Lower lobe of right lung (tissue), 2 donors: Measurements from ENCODE around the gene SH3BP4. TPM values are rescaled to one million over a fixed set of nuclear protein-coding genes. Genes with fewer than 3 reads are reported as not detected.
"Not testable (repeated sequence)": the region's sequence is repeated elsewhere in the genome, so short reads cannot be mapped to it uniquely, and the experiment has no call there.

Source experiments
- ATAC-seq, 2 donors: fragments of 200-7000 bp; cut with Tn5 transposase; one replicate each; pipeline ENCODE4 v1.9.1; 2020 to 2022; ENCODE audit warnings: mild to moderate bottlenecking in 2 of 2, moderate library complexity in 2 of 2
- DNase-seq: peaks from one replicate; pipeline ENCODE4 v3.0.0-alpha.2; 2020
- H3K27ac ChIP-seq: fragments of 200-600 bp; one replicate; pipeline ENCODE4 v1.8.0; 2022
- H3K27me3 ChIP-seq: fragments of 200-600 bp; one replicate; pipeline ENCODE4 v1.8.0; 2022; ENCODE audit warnings: low read depth
- H3K36me3 ChIP-seq: fragments of 200-600 bp; one replicate; pipeline ENCODE4 v1.8.0; 2022; ENCODE audit warnings: mild to moderate bottlenecking
- H3K4me1 ChIP-seq: fragments of 200-600 bp; one replicate; pipeline ENCODE4 v1.8.0; 2022
- H3K4me3 ChIP-seq: fragments of 200-600 bp; one replicate; pipeline ENCODE4 v1.8.0; 2022; ENCODE audit warnings: mild to moderate bottlenecking
- H3K9me3 ChIP-seq: fragments of 200-600 bp; one replicate; pipeline ENCODE4 v1.8.0; 2022
- CTCF ChIP-seq: fragments of 200-600 bp; IDR thresholded peaks from one replicate; pipeline ENCODE4 v1.8.0; 2022; ENCODE audit warnings: antibody characterized with exemption, mild to moderate bottlenecking
- intact Hi-C: fragments of 100-400 bp; cut with DNase I; formaldehyde crosslinking; loops from one replicate; pipeline ENCODE4 v1.11.0; 2022
- total RNA-seq: library from RNA; stranded (reverse); fragmentation: NEBNext Ultra II Directional; extraction: Animal tissue kit (Norgen Biotek cat#: 25700); gene quantifications from one replicate; pipeline ENCODE4 v1.2.1, GENCODE V29; 2021
- donor health status: DM: no; HTN: yes; CAD: no; lungs with severe emphysema.

The SH3BP4 gene
- total RNA-seq, 1 donor from 2014 or later = 36.8 TPM

GRCh38 chr2:235054919-235055318 is 103.1 kb downstream of the SH3BP4 start:
- Histone ChIP-seq H3K36me3 (peaks cover 27% of the 10 kb centered on the region), H3K4me1 (peaks cover 17% of the 10 kb centered on the region), H3K9me3 (no peaks in the 10 kb centered on the region), H3K27ac (no peak overlapping the region), H3K4me3 (no peak overlapping the region), H3K27me3 (no peaks in the 10 kb centered on the region)
- no peak for TF ChIP-seq CTCF
- intact Hi-C loops = no loop called here
- ATAC-seq (peak; percentile 40 to 42), DNase-seq (no peak)

GRCh38 chr2:235055891-235056516 is 104.2 kb downstream of the SH3BP4 start:
- no peak overlapping the region for H3K27ac ChIP-seq
- ATAC-seq = peak; percentile 53 to 64
- peak; percentile 59 for TF ChIP-seq CTCF
- H3K4me1 ChIP-seq = peaks cover 9% of the 10 kb centered on the region
- H3K36me3 ChIP-seq = peaks cover 27% of the 10 kb centered on the region
- no peaks in the 10 kb centered on the region for H3K27me3 ChIP-seq
- no peak for DNase-seq
- no peaks in the 10 kb centered on the region for H3K9me3 ChIP-seq
- intact Hi-C loops = no loop called here
- no peak overlapping the region for H3K4me3 ChIP-seq

GRCh38 chr2:235056768-235057167 is 105.0 kb downstream of the SH3BP4 start:
- H3K27ac ChIP-seq = no peak overlapping the region
- no peaks in the 10 kb centered on the region for H3K27me3 ChIP-seq
- intact Hi-C loops = no loop called here
- H3K4me3 ChIP-seq = no peak overlapping the region
- no peaks in the 10 kb centered on the region for H3K9me3 ChIP-seq
- ATAC-seq (no peak), DNase-seq (no peak)
- H3K36me3 ChIP-seq = peaks cover 27% of the 10 kb centered on the region
- TF ChIP-seq CTCF = no peak
- peaks cover 1% of the 10 kb centered on the region for H3K4me1 ChIP-seq

- intact Hi-C loops, H3K4me1 ChIP-seq, H3K27ac ChIP-seq, H3K9me3 ChIP-seq, DNase-seq, H3K4me3 ChIP-seq, ATAC-seq, H3K27me3 ChIP-seq: not testable (repeated sequence)
- peaks cover 24% of the 10 kb centered on the region for H3K36me3 ChIP-seq
Observed at GRCh38 chr2:235057616-235058015, 105.8 kb downstream of the SH3BP4 start.

- Histone ChIP-seq H3K36me3 (peaks cover 9% of the 10 kb centered on the region), H3K4me3 (no peak overlapping the region), H3K27me3 (no peaks in the 10 kb centered on the region), H3K4me1 (no peaks in the 10 kb centered on the region), H3K27ac (no peak overlapping the region), H3K9me3 (no peaks in the 10 kb centered on the region)
- TF ChIP-seq CTCF = no peak
- intact Hi-C loops = no loop called here
- DNase-seq = no peak
- ATAC-seq = no peak
Observed at GRCh38 chr2:235059161-235059560, 107.3 kb downstream of the SH3BP4 start.

GRCh38 chr2:235061656-235062055 is 109.8 kb downstream of the SH3BP4 start:
- no peaks in the 10 kb centered on the region for H3K9me3 ChIP-seq
- DNase-seq (no peak), ATAC-seq (no peak)
- no peaks in the 10 kb centered on the region for H3K4me1 ChIP-seq
- TF ChIP-seq CTCF = no peak
- intact Hi-C loops = no loop called here
- H3K27ac ChIP-seq = no peak overlapping the region
- H3K36me3 ChIP-seq = no peaks in the 10 kb centered on the region
- H3K4me3 ChIP-seq = no peak overlapping the region
- no peaks in the 10 kb centered on the region for H3K27me3 ChIP-seq
